Vagina (tissue), 2 donors: ENCODE measurements around the gene ARHGAP42. TPM values are rescaled to one million over a fixed set of nuclear protein-coding genes. Genes with fewer than 3 reads are reported as not detected.
"Not testable (repeated sequence)": the region's sequence is repeated elsewhere in the genome, so short reads cannot be mapped to it uniquely, and the experiment has no call there.

ENCODE experiments used
- DNase-seq, 2 donors: peaks; one replicate each; pipeline ENCODE4 v3.0.0-alpha.2; 2017; ENCODE audit errors: extremely low spot score in 2 of 2
- H3K27ac ChIP-seq: fragments of 200-600 bp; sonication (generic); one replicate; pipeline ENCODE4 v1.5.1; 2019
- H3K27me3 ChIP-seq: fragments of 200-600 bp; sonication (generic); one replicate; pipeline ENCODE4 v1.5.1; 2019
- H3K36me3 ChIP-seq, 2 donors: fragments of 200-600 bp; sonication (generic); one replicate each; pipeline ENCODE4 v1.5.1; 2017 to 2019
- H3K4me1 ChIP-seq: fragments of 200-600 bp; sonication (generic); one replicate; pipeline ENCODE4 v1.5.1; 2019
- H3K4me3 ChIP-seq, 2 donors: fragments of 200-600 bp; sonication (generic); 1 replicate in 1 of 2; 2 replicates in 1 of 2; pipeline ENCODE4 v1.5.1; 2016 to 2019
- H3K9me3 ChIP-seq: fragments of 200-600 bp; sonication (generic); one replicate; pipeline ENCODE4 v1.5.1; 2019
- CTCF ChIP-seq, 3 experiments: fragments of 450-650 bp in 2 of 3; fragments of 200-600 bp in 1 of 3; sonication (generic) in 1 of 3; IDR thresholded peaks; one replicate each; pipeline ENCODE4 v1.5.1; 2017 to 2019; ENCODE audit warnings: antibody characterized with exemption in 3 of 3, mild to moderate bottlenecking in 2 of 3, moderate library complexity in 2 of 3
- POLR2A ChIP-seq, 2 donors: fragments of 450-650 bp; IDR thresholded peaks; one replicate each; pipeline ENCODE4 v1.6.1; 2017; ENCODE audit warnings: antibody characterized with exemption in 2 of 2, mild to moderate bottlenecking in 2 of 2, moderate library complexity in 2 of 2
- POLR2AphosphoS5 ChIP-seq, 2 donors: sonication (generic); formaldehyde crosslinking; IDR thresholded peaks; one replicate each; pipeline ENCODE4 v1.9.0; 2017; ENCODE audit warnings: antibody characterized with exemption in 2 of 2, mild to moderate bottlenecking in 2 of 2, low read depth in 1 of 2; ENCODE audit not compliant: insufficient read depth in 1 of 2
- intact Hi-C: fragments of 100-400 bp; cut with DNase I; formaldehyde crosslinking; loops from one replicate; pipeline ENCODE4 v1.15.1; 2023
- total RNA-seq: library from RNA; depleted of rRNA; stranded (reverse); fragments of >200 nt; gene quantifications from one replicate; pipeline ENCODE4 v1.2.3, GENCODE V29; 2016

Gene ARHGAP42
- total RNA-seq, 1 donor from 2014 or later = 5.9 TPM

- intact Hi-C loops = no loop called here
- Histone ChIP-seq H3K27me3 (no peaks in the 10 kb centered on the region), H3K9me3 (no peaks in the 10 kb centered on the region), H3K4me3 (no peak overlapping the region), H3K36me3 (no peaks in the 10 kb centered on the region), H3K4me1 (peaks cover 8% of the 10 kb centered on the region), H3K27ac (no peak overlapping the region)
- DNase-seq = no peak
- no peak for TF ChIP-seq POLR2AphosphoS5 (IDR thresholded peaks at IDR 0.05; ENCODE audit: insufficient read depth in 1 of 2, low read depth in 1 of 2)
- TF ChIP-seq POLR2A (IDR thresholded peaks at IDR 0.05) = no peak
- TF ChIP-seq CTCF (IDR thresholded peaks at IDR 0.05) = no peak
Observed at GRCh38 chr11:100640646-100641045, 46.4 kb upstream of the ARHGAP42 start.

DNA sequence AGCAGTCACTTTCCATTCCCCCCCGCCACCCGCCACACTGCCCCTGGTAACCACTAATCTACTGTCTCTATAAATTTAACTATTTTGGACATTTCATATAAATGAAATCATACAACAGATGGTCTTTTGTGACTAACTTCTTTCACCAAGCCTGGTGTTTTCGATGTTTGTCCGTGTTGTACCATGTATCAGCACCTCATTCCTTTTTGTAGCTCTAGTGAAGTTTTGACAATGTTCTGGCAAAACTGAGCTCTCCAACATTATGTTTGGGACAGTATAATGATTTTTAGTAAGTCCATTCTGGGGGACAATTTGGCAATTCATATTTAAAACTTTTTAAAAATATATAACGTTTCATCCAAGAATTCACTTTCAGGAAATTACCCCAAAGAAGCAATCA is 45.6 kb upstream of the ARHGAP42 start:
- Histone ChIP-seq H3K36me3 (no peaks in the 10 kb centered on the region), H3K27me3 (no peaks in the 10 kb centered on the region), H3K9me3 (no peaks in the 10 kb centered on the region), H3K4me1 (peaks cover 8% of the 10 kb centered on the region), H3K4me3 (no peak overlapping the region), H3K27ac (no peak overlapping the region)
- intact Hi-C loops = no loop called here
- TF ChIP-seq CTCF (IDR thresholded peaks at IDR 0.05) = no peak
- TF ChIP-seq POLR2AphosphoS5 (IDR thresholded peaks at IDR 0.05; ENCODE audit: insufficient read depth in 1 of 2, low read depth in 1 of 2) = no peak
- TF ChIP-seq POLR2A (IDR thresholded peaks at IDR 0.05) = no peak
- DNase-seq = no peak

- DNase-seq = no peak
- no peaks in the 10 kb centered on the region for H3K4me1 ChIP-seq
- no peak overlapping the region for H3K27ac ChIP-seq
- intact Hi-C loops = no loop called here
- no peaks in the 10 kb centered on the region for H3K27me3 ChIP-seq
- no peaks in the 10 kb centered on the region for H3K36me3 ChIP-seq
- no peak for TF ChIP-seq POLR2AphosphoS5 (IDR thresholded peaks at IDR 0.05; ENCODE audit: insufficient read depth in 1 of 2, low read depth in 1 of 2)
- no peaks in the 10 kb centered on the region for H3K9me3 ChIP-seq
- no peak overlapping the region for H3K4me3 ChIP-seq
Observed at GRCh38 chr11:100646545-100646944, 40.5 kb upstream of the ARHGAP42 start.

DNA sequence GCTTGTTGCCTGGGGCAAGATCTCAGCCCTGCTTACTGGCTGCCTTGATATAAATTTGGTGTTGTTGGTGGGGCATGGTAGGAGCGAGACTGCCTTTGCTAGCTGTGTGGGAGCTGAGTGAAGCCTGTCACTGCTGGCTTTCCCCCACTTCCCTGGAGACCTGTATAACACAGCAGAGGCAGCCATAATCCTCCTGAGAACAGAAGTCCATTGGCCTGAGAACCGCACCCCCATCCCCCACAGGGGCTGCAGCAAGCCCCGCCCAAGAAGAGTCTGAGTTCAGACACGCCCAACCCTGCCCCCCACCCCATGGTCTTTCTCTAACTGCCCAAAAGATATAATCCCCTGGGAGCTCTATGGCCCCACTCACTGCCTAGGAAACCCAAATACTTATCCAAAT is 39.2 kb upstream of the ARHGAP42 start:
- Histone ChIP-seq H3K9me3 (no peaks in the 10 kb centered on the region), H3K4me1 (no peaks in the 10 kb centered on the region), H3K4me3 (no peak overlapping the region), H3K27ac (no peak overlapping the region), H3K36me3 (no peaks in the 10 kb centered on the region), H3K27me3 (no peaks in the 10 kb centered on the region)
- no peak for DNase-seq
- no peak for TF ChIP-seq POLR2A (IDR thresholded peaks at IDR 0.05)
- no peak for TF ChIP-seq POLR2AphosphoS5 (IDR thresholded peaks at IDR 0.05; ENCODE audit: insufficient read depth in 1 of 2, low read depth in 1 of 2)
- TF ChIP-seq CTCF (IDR thresholded peaks at IDR 0.05) = no peak
- intact Hi-C loops = no loop called here

DNA sequence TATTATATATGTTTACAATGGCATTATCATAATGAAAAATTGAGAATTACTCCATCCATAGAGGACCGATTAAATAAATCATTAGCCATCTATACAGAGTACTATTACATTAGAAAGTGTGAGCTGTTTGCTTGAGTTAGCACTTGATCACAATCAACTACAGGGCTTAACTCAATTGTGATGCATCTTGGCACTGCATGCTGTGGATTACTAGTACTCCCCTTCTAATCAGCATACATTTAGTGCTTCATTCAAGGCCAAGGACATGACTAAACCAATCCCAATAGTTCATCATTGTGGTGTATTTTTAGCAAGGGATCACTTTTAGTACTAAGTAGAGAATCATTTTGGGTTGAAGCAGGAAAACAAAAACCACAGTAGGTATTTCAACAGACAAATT is 23.5 kb upstream of the ARHGAP42 start:
- H3K4me1 ChIP-seq = no peaks in the 10 kb centered on the region
- no peak for DNase-seq
- no peak overlapping the region for H3K4me3 ChIP-seq
- no peaks in the 10 kb centered on the region for H3K27me3 ChIP-seq
- H3K9me3 ChIP-seq = no peaks in the 10 kb centered on the region
- no peaks in the 10 kb centered on the region for H3K36me3 ChIP-seq
- TF ChIP-seq POLR2AphosphoS5 (IDR thresholded peaks at IDR 0.05; ENCODE audit: insufficient read depth in 1 of 2, low read depth in 1 of 2) (no peak), CTCF (IDR thresholded peaks at IDR 0.05) (no peak), POLR2A (IDR thresholded peaks at IDR 0.05) (no peak)
- no peak overlapping the region for H3K27ac ChIP-seq
- intact Hi-C loops = no loop called here

- intact Hi-C loops = no loop called here
- H3K27ac ChIP-seq = no peak overlapping the region
- H3K4me1 ChIP-seq = no peaks in the 10 kb centered on the region
- DNase-seq = no peak
- H3K4me3 ChIP-seq = no peak overlapping the region
- H3K27me3 ChIP-seq = no peaks in the 10 kb centered on the region
- H3K9me3 ChIP-seq = no peaks in the 10 kb centered on the region
- no peaks in the 10 kb centered on the region for H3K36me3 ChIP-seq
- TF ChIP-seq POLR2AphosphoS5 (IDR thresholded peaks at IDR 0.05; ENCODE audit: insufficient read depth in 1 of 2, low read depth in 1 of 2) (no peak), POLR2A (IDR thresholded peaks at IDR 0.05) (no peak), CTCF (IDR thresholded peaks at IDR 0.05) (no peak)
Observed at GRCh38 chr11:100663996-100664395, 23.1 kb upstream of the ARHGAP42 start.

DNA sequence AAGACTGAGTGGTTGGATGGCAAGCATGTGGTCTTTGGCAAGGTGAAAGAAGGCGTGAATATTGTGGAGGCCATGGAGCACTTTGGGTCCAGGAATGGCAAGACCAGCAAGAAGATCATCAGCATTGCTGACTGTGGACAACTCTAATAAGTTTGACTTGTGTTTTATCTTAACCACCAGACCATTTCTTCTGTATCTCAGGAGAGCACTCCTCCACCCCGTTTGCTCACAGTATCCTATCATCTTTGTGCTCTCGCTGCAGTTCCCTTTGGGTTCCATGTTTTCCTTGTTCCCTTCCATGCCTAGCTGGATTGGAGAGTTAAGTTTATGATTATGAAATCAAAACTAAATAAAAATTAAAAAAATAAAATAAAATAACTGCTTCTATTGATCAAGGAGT is 20.3 kb upstream of the ARHGAP42 start:
- DNase-seq, intact Hi-C loops: not testable (repeated sequence)

More for the DNA sequence above, 20.3 kb upstream of the ARHGAP42 start:
- not testable (repeated sequence) for H3K27me3 ChIP-seq, H3K4me1 ChIP-seq, H3K4me3 ChIP-seq, H3K27ac ChIP-seq, H3K36me3 ChIP-seq, H3K9me3 ChIP-seq
